ENCODE measurements around the gene VAV3.

VAV3 gene

GRCh38 chr1:107966550-107966949 is 1.6 kb upstream of the VAV3 start:
- no peak for DNase-seq

- no peak for DNase-seq
Observed at GRCh38 chr1:107964336-107965109, 457 bp downstream of the VAV3 start.

- no peak for DNase-seq
Observed at GRCh38 chr1:107963601-107964335, 1.2 kb downstream of the VAV3 start.

- DNase-seq = no peak
Observed at GRCh38 chr1:107963008-107963407, 2.0 kb downstream of the VAV3 start.

- no peak for DNase-seq
Observed at GRCh38 chr1:107954719-107955415, 10.1 kb downstream of the VAV3 start.

- DNase-seq = no peak
Observed at GRCh38 chr1:107954126-107954525, 10.9 kb downstream of the VAV3 start.

GRCh38 chr1:107953556-107953955 is 11.4 kb downstream of the VAV3 start:
- DNase-seq = no peak

- no peak for DNase-seq
Observed at GRCh38 chr1:107952989-107953388, 12.0 kb downstream of the VAV3 start.

GRCh38 chr1:107950464-107950863 is 14.5 kb downstream of the VAV3 start:
- DNase-seq = no peak

GRCh38 chr1:107949467-107950253 is 15.3 kb downstream of the VAV3 start:
- DNase-seq = no peak

GRCh38 chr1:107946794-107947193 is 18.2 kb downstream of the VAV3 start:
- no peak for DNase-seq

- no peak for DNase-seq
Observed at GRCh38 chr1:107943694-107944093, 21.3 kb downstream of the VAV3 start.

GRCh38 chr1:107942814-107943213 is 22.2 kb downstream of the VAV3 start:
- no peak for DNase-seq

GRCh38 chr1:107941531-107941930 is 23.4 kb downstream of the VAV3 start:
- DNase-seq = no peak

GRCh38 chr1:107941123-107941522 is 23.9 kb downstream of the VAV3 start:
- DNase-seq = no peak

- no peak for DNase-seq
Observed at GRCh38 chr1:107940701-107941100, 24.3 kb downstream of the VAV3 start.

GRCh38 chr1:107940017-107940577 is 24.9 kb downstream of the VAV3 start:
- DNase-seq = no peak

- no peak for DNase-seq
Observed at GRCh38 chr1:107939256-107939655, 25.7 kb downstream of the VAV3 start.

GRCh38 chr1:107936498-107937481 is 28.2 kb downstream of the VAV3 start:
- DNase-seq = no peak

GRCh38 chr1:107935396-107936064 is 29.4 kb downstream of the VAV3 start:
- no peak for DNase-seq

- no peak for DNase-seq
Observed at GRCh38 chr1:107934578-107934977, 30.4 kb downstream of the VAV3 start.

All from NCI-H2227 treated with DMSO at 0.1 percent for 48 hours (cell line).